GM21576 (cell line): ENCODE results near the gene PANX1.

Experiments used
- ATAC-seq: cut with Tn5 transposase; IDR thresholded peaks from one replicate; pipeline ENCODE4 v1.9.1; 2021; ENCODE audit warnings: mild to moderate bottlenecking, moderate library complexity; ENCODE audit not compliant: unreplicated experiment

PANX1 gene

GRCh38 chr11:94129512-94130297 is 1.1 kb downstream of the PANX1 start:
- ATAC-seq, result no peak

GRCh38 chr11:94130298-94131046 is 1.8 kb downstream of the PANX1 start:
- ATAC-seq, result no peak

GRCh38 chr11:94131047-94131717 is 2.5 kb downstream of the PANX1 start:
- no peak for ATAC-seq

- no peak for ATAC-seq
Observed at GRCh38 chr11:94131718-94132115, 3.1 kb downstream of the PANX1 start.

GRCh38 chr11:94132152-94132558 is 3.5 kb downstream of the PANX1 start:
- ATAC-seq, result no peak

- no peak for ATAC-seq
Observed at GRCh38 chr11:94132823-94133408, 4.3 kb downstream of the PANX1 start.

- ATAC-seq, result no peak
Observed at GRCh38 chr11:94133752-94134151, 5.1 kb downstream of the PANX1 start.

GRCh38 chr11:94134651-94135512 is 6.2 kb downstream of the PANX1 start:
- peak; percentile 62 for ATAC-seq

- ATAC-seq, result no peak
Observed at GRCh38 chr11:94139416-94139815, 10.8 kb downstream of the PANX1 start.

GRCh38 chr11:94140154-94140655 is 11.6 kb downstream of the PANX1 start:
- no peak for ATAC-seq

GRCh38 chr11:94141511-94142307 is 13.1 kb downstream of the PANX1 start:
- ATAC-seq, result no peak

- ATAC-seq, result no peak
Observed at GRCh38 chr11:94142308-94143281, 14.0 kb downstream of the PANX1 start.

- ATAC-seq, result no peak
Observed at GRCh38 chr11:94144216-94144615, 15.6 kb downstream of the PANX1 start.

- no peak for ATAC-seq
Observed at GRCh38 chr11:94144664-94145063, 16.0 kb downstream of the PANX1 start.

- no peak for ATAC-seq
Observed at GRCh38 chr11:94145431-94145830, 16.8 kb downstream of the PANX1 start.

GRCh38 chr11:94145916-94146315 is 17.3 kb downstream of the PANX1 start:
- no peak for ATAC-seq

- ATAC-seq, result no peak
Observed at GRCh38 chr11:94147433-94147845, 18.8 kb downstream of the PANX1 start.

GRCh38 chr11:94148189-94148588 is 19.5 kb downstream of the PANX1 start:
- no peak for ATAC-seq
